Heart right ventricle (tissue), 16 donors: ENCODE results near the gene ADPRS. TPM values are rescaled to one million over a fixed set of nuclear protein-coding genes. Genes with fewer than 3 reads are reported as not detected.

Experiments used
- ATAC-seq, 8 donors: fragments of 200-7000 bp; cut with Tn5 transposase; one replicate each; pipeline ENCODE4 v1.9.1; 2020; ENCODE audit warnings: mild to moderate bottlenecking in 8 of 8, moderate library complexity in 8 of 8, moderate number of reproducible peaks in 1 of 8
- DNase-seq, 2 donors: peaks; one replicate each; pipeline ENCODE4 v3.0.0-alpha.2; 2020
- H3K27ac ChIP-seq, 10 donors: fragments of 200-600 bp; sonication (generic) in 2 of 10; one replicate each; pipeline versions ENCODE4 v1.5.0 to v1.8.0; 2020 to 2022; ENCODE audit warnings: mild to moderate bottlenecking in 3 of 10
- H3K27me3 ChIP-seq, 7 donors: fragments of 200-600 bp; one replicate each; pipeline ENCODE4 v1.8.0; 2021 to 2022; ENCODE audit warnings: mild to moderate bottlenecking in 2 of 7
- H3K36me3 ChIP-seq, 9 donors: fragments of 200-600 bp; sonication (generic) in 1 of 9; one replicate each; pipeline versions ENCODE4 v1.5.0 to v1.8.0; 2020 to 2022; ENCODE audit warnings: mild to moderate bottlenecking in 2 of 9
- H3K4me1 ChIP-seq, 9 donors: fragments of 200-600 bp; sonication (generic) in 1 of 9; one replicate each; pipeline versions ENCODE4 v1.5.0 to v1.8.0; 2020 to 2022; ENCODE audit warnings: mild to moderate bottlenecking in 4 of 9
- H3K4me3 ChIP-seq, 10 donors: fragments of 200-600 bp; sonication (generic) in 2 of 10; one replicate each; pipeline versions ENCODE4 v1.5.0 to v1.8.0; 2020 to 2022; ENCODE audit warnings: mild to moderate bottlenecking in 7 of 10, moderate library complexity in 2 of 10
- H3K9me3 ChIP-seq, 11 donors: fragments of 200-600 bp in 10 of 11; sonication (generic) in 2 of 11; one replicate each; pipeline versions ENCODE4 v1.5.0 to v1.8.0; 2013 to 2022; ENCODE audit warnings: mild to moderate bottlenecking in 2 of 11, control low read depth in 1 of 11, moderate library complexity in 1 of 11
- WGBS, 2 donors: extraction: QIAGEN DNeasy Blood & Tissue Kit; methylation state at CpG; one replicate each; pipeline ENCODE4 v1.1.7; 2013; ENCODE audit warnings: inconsistent platforms in 1 of 2; 5-methylcytosine and 5-hydroxymethylcytosine counted together
- intact Hi-C, 10 donors: fragments of 100-400 bp; cut with DNase I; formaldehyde crosslinking; loops; one replicate each; pipeline versions ENCODE4 v1.11.1 to v1.14.2; 2022
- polyA plus RNA-seq, 2 donors: library from polyadenylated mRNA; stranded (reverse); fragments of 200-250 nt; gene quantifications; one replicate each; pipeline ENCODE4 v1.2.3, GENCODE V29; 2013
- total RNA-seq, 10 donors: library from RNA; stranded (reverse); fragmentation: NEBNext Ultra II Directional in 3 of 10; extraction: Animal tissue kit (Norgen Biotek cat#: 25700) in 3 of 10; gene quantifications; one replicate each; pipeline versions ENCODE4 v1.2.1 to v1.2.4, GENCODE V29; 2021 to 2023
- TF ChIP-seq, protein P1 (sequence below), 9 donors: fragments of 200-600 bp; sonication (generic) in 2 of 9; IDR thresholded peaks; one replicate each; pipeline versions ENCODE4 v1.5.0 to v1.8.0; 2021 to 2022; ENCODE audit warnings: antibody characterized with exemption in 9 of 9, mild to moderate bottlenecking in 5 of 9, moderate library complexity in 1 of 9
- donor health status: Arrhythmogenic right ventricular cardiomyopathy.
- donor health status: ischemic (EF 13 %, LVEDD 7.1; RV severe dilation, severe dysfunction).
- donor health status: healthy with polysubstance abuse.
- donor health status: DM: no; HTN: yes; CAD: no.
- donor health status: DM: no; HTN: no; CAD: no.
- donor health status: ischemic (EF 25% LVEDD 6.9; RV normal size, moderate dysfunction).
- donor health status: ischemic (EF 25% LVEDD 5.7; RV mildly dilated, moderate dysfunction).
- donor health status: healthy.
- donor health status: DM: yes; HTN: yes; CAD: no.
- donor health status: Ischemic cardiomyopathy.
- donor health status: ischemic (EF 35%, LVEDD 5.7; RV mildly dilated, moderate dysfunction).
- donor health status: nonischemic (EF 11% LVEDD 7.7; RV severe dilation, severe dysfunction).
- donor health status: DM: yes; HTN: yes; CAD: no.
- donor health status: PGD.
- donor health status: ischemic (EF 29% LVEDD 5.4; RV normal size, mild dysfunction).
- donor health status: nonischemic (EF 23%, LVEDD 6.1; RV moderate dilation, normal function).

ADPRS gene
- total and polyA plus RNA-seq, 12 donors = 11.0 to 24.3 (median 15.6) TPM

DNA sequence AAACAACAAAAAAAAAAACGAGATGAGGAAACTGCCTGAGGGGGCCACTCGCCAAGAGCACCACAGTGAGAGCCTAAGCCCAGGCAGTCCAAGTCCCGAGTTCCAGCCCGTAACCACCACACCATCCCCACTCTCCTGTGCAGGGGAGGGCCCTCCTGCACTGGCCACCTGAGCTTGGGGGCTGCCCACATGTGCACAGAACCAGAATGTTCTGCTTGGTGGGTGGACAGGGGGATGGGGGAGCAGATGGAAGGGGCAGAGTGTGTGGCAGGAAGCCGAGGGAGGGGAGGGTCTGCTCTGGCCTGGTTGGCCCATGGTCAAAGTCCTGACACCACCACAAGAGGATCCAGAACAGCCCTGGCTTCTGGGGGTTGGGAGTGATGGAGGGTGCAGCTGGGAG is 17.6 kb downstream of the ADPRS start:
- intact Hi-C loops = loop anchor here in 3 of 10 donors (10.0 kb wide), 2 partner anchors 79 to 319 kb away; no protein-coding TSS in a partner anchor
- no peaks in the 10 kb centered on the region for H3K9me3 ChIP-seq
- TF ChIP-seq, protein P1, sequence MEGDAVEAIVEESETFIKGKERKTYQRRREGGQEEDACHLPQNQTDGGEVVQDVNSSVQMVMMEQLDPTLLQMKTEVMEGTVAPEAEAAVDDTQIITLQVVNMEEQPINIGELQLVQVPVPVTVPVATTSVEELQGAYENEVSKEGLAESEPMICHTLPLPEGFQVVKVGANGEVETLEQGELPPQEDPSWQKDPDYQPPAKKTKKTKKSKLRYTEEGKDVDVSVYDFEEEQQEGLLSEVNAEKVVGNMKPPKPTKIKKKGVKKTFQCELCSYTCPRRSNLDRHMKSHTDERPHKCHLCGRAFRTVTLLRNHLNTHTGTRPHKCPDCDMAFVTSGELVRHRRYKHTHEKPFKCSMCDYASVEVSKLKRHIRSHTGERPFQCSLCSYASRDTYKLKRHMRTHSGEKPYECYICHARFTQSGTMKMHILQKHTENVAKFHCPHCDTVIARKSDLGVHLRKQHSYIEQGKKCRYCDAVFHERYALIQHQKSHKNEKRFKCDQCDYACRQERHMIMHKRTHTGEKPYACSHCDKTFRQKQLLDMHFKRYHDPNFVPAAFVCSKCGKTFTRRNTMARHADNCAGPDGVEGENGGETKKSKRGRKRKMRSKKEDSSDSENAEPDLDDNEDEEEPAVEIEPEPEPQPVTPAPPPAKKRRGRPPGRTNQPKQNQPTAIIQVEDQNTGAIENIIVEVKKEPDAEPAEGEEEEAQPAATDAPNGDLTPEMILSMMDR (IDR thresholded peaks at IDR 0.05) = no peak
- H3K36me3 ChIP-seq = no peaks in the 10 kb centered on the region
- no peak for DNase-seq
- H3K4me3 ChIP-seq = no peak overlapping the region
- no peaks in the 10 kb centered on the region for H3K27me3 ChIP-seq
- H3K4me1 ChIP-seq = peaks cover 0 to 4% (median 0%) of the 10 kb centered on the region in 9 donors
- ATAC-seq = no peak
- no peak overlapping the region for H3K27ac ChIP-seq
- WGBS, 2 donors = 42 to 43% methylated on average over 5 of the region's 5 CpGs

DNA sequence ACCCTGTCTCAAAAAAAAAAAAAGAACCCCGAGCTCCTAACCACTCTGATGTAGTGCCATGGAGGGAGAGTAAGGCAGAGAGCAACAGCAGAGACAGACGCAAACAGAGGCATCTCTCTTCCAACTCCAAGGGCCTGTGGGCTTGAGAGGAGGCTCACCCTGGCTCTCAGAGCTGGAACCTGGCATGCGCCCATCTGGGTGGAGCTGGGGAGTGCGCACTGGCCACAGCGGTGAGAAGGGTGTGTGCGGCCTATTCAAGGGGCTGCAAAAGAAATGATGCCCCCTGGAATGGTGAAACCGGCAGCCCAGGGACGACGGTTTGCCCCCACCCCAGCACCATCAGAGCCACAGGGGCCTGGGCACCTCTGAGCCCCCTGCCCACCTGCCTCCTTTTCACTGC is 18.7 kb downstream of the ADPRS start:
- no peak for DNase-seq
- peak in 1 of 8 donors; percentile 11 for ATAC-seq
- intact Hi-C loops = loop anchor here in 3 of 10 donors (10.0 kb wide), 2 partner anchors 77 to 317 kb away; no protein-coding TSS in a partner anchor
- no peaks in the 10 kb centered on the region for H3K9me3 ChIP-seq
- no peak overlapping the region for H3K27ac ChIP-seq
- peaks cover 0 to 4% (median 0%) of the 10 kb centered on the region in 9 donors for H3K4me1 ChIP-seq
- H3K27me3 ChIP-seq = no peaks in the 10 kb centered on the region
- TF ChIP-seq, protein P1 (IDR thresholded peaks at IDR 0.05) = no peak
- 88 to 90% methylated on average over 9 of the region's 9 CpGs for WGBS, 2 donors
- no peaks in the 10 kb centered on the region for H3K36me3 ChIP-seq
- no peak overlapping the region for H3K4me3 ChIP-seq

DNA sequence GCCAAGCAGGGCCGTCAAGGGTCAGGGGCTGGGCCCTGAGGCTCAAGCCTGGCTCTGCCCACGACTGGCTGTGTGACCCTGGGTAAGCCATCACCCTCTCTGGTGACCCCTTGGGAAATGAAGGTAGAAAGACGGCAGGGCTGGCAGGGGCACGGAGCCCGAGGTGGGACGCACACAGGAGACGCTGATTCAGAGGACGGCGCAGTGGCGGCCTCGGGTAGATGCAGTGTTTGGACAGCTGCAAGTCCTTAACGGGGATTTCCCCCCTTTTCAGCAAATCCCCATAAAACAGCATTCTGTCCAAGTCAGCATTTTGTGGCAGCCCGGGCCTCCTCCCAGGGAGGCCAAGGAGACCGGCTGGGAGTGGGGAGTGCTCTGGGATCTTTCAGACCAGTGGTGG is 19.6 kb downstream of the ADPRS start:
- Histone ChIP-seq H3K9me3 (no peaks in the 10 kb centered on the region), H3K27me3 (no peaks in the 10 kb centered on the region), H3K4me3 (no peak overlapping the region), H3K36me3 (no peaks in the 10 kb centered on the region), H3K4me1 (peaks cover 0 to 4% (median 0%) of the 10 kb centered on the region in 9 donors), H3K27ac (no peak overlapping the region)
- intact Hi-C loops = loop anchor here in 3 of 10 donors (10.0 kb wide), 2 partner anchors 76 to 316 kb away; no protein-coding TSS in a partner anchor
- TF ChIP-seq, protein P1 (IDR thresholded peaks at IDR 0.05) = no peak
- DNase-seq (no peak), ATAC-seq (no peak)
- WGBS, 2 donors = 82 to 87% methylated on average over 14 of the region's 14 CpGs

DNA sequence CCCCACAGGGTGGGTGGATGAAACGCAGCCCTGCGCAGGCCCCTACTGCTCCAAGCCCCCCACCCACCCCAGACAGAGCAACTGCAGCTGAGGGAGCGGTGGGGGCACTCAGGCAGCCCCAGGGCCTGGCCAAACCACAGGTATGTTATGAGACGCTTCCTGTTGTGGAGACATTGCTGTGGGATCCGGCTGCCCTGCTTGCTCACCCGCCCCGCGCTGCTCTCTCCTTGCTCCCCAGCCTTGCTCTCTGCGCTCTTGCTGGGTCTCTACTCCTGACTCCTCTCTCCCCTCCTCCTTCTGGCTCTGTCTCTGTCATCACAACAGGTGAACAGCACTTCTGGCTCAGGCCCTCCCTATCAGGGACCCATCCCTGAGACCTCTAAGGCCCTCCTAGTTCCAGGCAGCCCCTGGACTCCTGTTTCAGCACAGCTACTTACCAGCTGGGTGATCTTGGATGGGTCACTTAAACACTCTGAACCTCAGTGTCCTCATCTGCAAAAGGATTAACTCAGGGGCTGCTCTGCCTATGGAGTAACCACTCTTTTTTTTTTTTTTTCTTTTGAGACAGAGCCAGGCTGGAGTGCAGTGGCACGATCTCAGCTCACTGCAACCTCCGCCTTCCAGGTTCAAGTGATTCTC is 20.5 kb downstream of the ADPRS start:
- no peaks in the 10 kb centered on the region for H3K27me3 ChIP-seq
- intact Hi-C loops = loop anchor here in 3 of 10 donors (10.0 kb wide), 2 partner anchors 76 to 316 kb away; no protein-coding TSS in a partner anchor
- DNase-seq = no peak

More for the DNA sequence above, 20.5 kb downstream of the ADPRS start:
- Histone ChIP-seq H3K27ac (no peak overlapping the region), H3K36me3 (no peaks in the 10 kb centered on the region), H3K4me3 (no peak overlapping the region), H3K9me3 (no peaks in the 10 kb centered on the region), H3K4me1 (peaks cover 0 to 4% (median 0%) of the 10 kb centered on the region in 9 donors)
- 82 to 85% methylated on average over 11 of the region's 11 CpGs for WGBS, 2 donors
- no peak for ATAC-seq
- TF ChIP-seq, protein P1 (IDR thresholded peaks at IDR 0.05) = no peak
